GM15510 (cell line): ENCODE results near the gene LMOD2.

Experiments used
- POLR2A ChIP-seq: IDR thresholded peaks from 3 replicates; pipeline ENCODE4 v1.6.1; 2011; ENCODE audit warnings: borderline replicate concordance; ENCODE audit not compliant: insufficient read length; ENCODE audit errors: extremely low read depth

Gene LMOD2

GRCh38 chr7:123633553-123633952 is 22.1 kb upstream of the LMOD2 start:
- no peak for TF ChIP-seq POLR2A

- TF ChIP-seq POLR2A: no peak
Measured at GRCh38 chr7:123635551-123636359, 19.9 kb upstream of the LMOD2 start.

- no peak for TF ChIP-seq POLR2A
Measured at GRCh38 chr7:123637203-123637602, 18.5 kb upstream of the LMOD2 start.

GRCh38 chr7:123637878-123638277 is 17.8 kb upstream of the LMOD2 start:
- TF ChIP-seq POLR2A: no peak

GRCh38 chr7:123639631-123640030 is 16.0 kb upstream of the LMOD2 start:
- TF ChIP-seq POLR2A: no peak

- no peak for TF ChIP-seq POLR2A
Measured at GRCh38 chr7:123640583-123640982, 15.1 kb upstream of the LMOD2 start.

- TF ChIP-seq POLR2A: no peak
Measured at GRCh38 chr7:123641901-123642300, 13.8 kb upstream of the LMOD2 start.

- no peak for TF ChIP-seq POLR2A
Measured at GRCh38 chr7:123643495-123644441, 11.9 kb upstream of the LMOD2 start.

GRCh38 chr7:123645516-123645915 is 10.2 kb upstream of the LMOD2 start:
- TF ChIP-seq POLR2A: no peak

- no peak for TF ChIP-seq POLR2A
Measured at GRCh38 chr7:123647106-123647730, 8.4 kb upstream of the LMOD2 start.

GRCh38 chr7:123649964-123650363 is 5.7 kb upstream of the LMOD2 start:
- no peak for TF ChIP-seq POLR2A

GRCh38 chr7:123650595-123650994 is 5.1 kb upstream of the LMOD2 start:
- no peak for TF ChIP-seq POLR2A

GRCh38 chr7:123652406-123652805 is 3.3 kb upstream of the LMOD2 start:
- TF ChIP-seq POLR2A: no peak

GRCh38 chr7:123653162-123653561 is 2.5 kb upstream of the LMOD2 start:
- no peak for TF ChIP-seq POLR2A
